Stomach (tissue), 9 donors: Measurements from ENCODE around the gene RCCD1. TPM values are rescaled to one million over a fixed set of nuclear protein-coding genes. Genes with fewer than 3 reads are reported as not detected.

Source experiments
- DNase-seq, 2 donors: peaks; one replicate each; pipeline versions ENCODE4 v3.0.0 to v3.0.0-alpha.2; 2013 to 2019
- H3K27ac ChIP-seq, 5 donors: fragments of 200-600 bp in 4 of 5; sonication (generic) in 4 of 5; one replicate each; pipeline ENCODE4 v1.5.1; 2013 to 2019; ENCODE audit warnings: mild to moderate bottlenecking in 1 of 5, moderate library complexity in 1 of 5
- H3K27me3 ChIP-seq, 3 donors: fragments of 200-600 bp; sonication (generic); one replicate each; pipeline ENCODE4 v1.5.1; 2017 to 2019; ENCODE audit warnings: mixed run types in 1 of 3
- H3K36me3 ChIP-seq, 4 donors: fragments of 200-600 bp; sonication (generic); 1 replicate in 3 of 4; 2 replicates in 1 of 4; pipeline ENCODE4 v1.5.1; 2016 to 2019
- H3K4me1 ChIP-seq, 4 donors: fragments of 200-600 bp; sonication (generic); one replicate each; pipeline ENCODE4 v1.5.1; 2016 to 2019
- H3K4me3 ChIP-seq, 4 donors: fragments of 200-600 bp; sonication (generic) in 3 of 4; one replicate each; pipeline ENCODE4 v1.5.1; 2016 to 2019; ENCODE audit warnings: mild to moderate bottlenecking in 1 of 4
- H3K9me3 ChIP-seq, 4 donors: fragments of 200-600 bp; sonication (generic); one replicate each; pipeline ENCODE4 v1.5.1; 2016 to 2019
- EP300 ChIP-seq: sonication (generic); formaldehyde crosslinking; IDR thresholded peaks from one replicate; pipeline ENCODE4 v1.6.1; 2017; ENCODE audit warnings: antibody characterized with exemption
- POLR2A ChIP-seq, 4 donors: fragments of 450-650 bp; IDR thresholded peaks; one replicate each; pipeline ENCODE4 v1.6.1; 2016; ENCODE audit warnings: antibody characterized with exemption in 4 of 4, control low read depth in 2 of 4, mild to moderate bottlenecking in 1 of 4, moderate library complexity in 1 of 4
- POLR2AphosphoS5 ChIP-seq, 3 donors: sonication (generic); formaldehyde crosslinking; IDR thresholded peaks; one replicate each; pipeline ENCODE4 v1.6.1; 2016; ENCODE audit warnings: antibody characterized with exemption in 3 of 3
- WGBS, 5 donors: extraction: QIAGEN DNeasy Blood & Tissue Kit in 3 of 5; methylation state at CpG; one replicate each; pipeline versions ENCODE4 v1.1.5 to v1.1.7; 2013 to 2018; 5-methylcytosine and 5-hydroxymethylcytosine counted together
- intact Hi-C: fragments of 100-400 bp; cut with DNase I; formaldehyde crosslinking; loops from one replicate; pipeline ENCODE4 v1.15.1; 2023; ENCODE audit warnings: low total_unique reads
- polyA plus RNA-seq, 3 donors: library from polyadenylated mRNA; stranded (reverse); fragments of 200-250 nt; gene quantifications; one replicate each; pipeline ENCODE4 v1.2.3, GENCODE V29; 2013
- total RNA-seq, 5 donors: library from RNA; depleted of rRNA; stranded (reverse); fragments of >200 nt; gene quantifications; one replicate each; pipeline versions ENCODE4 v1.1.0 to v1.2.3, GENCODE V29; 2014 to 2016
- TF ChIP-seq, protein P1 (sequence below), 7 experiments: fragments of 450-650 bp in 4 of 7; fragments of 200-600 bp in 3 of 7; sonication (generic) in 3 of 7; IDR thresholded peaks; one replicate each; pipeline ENCODE4 v1.5.1; 2016 to 2019; ENCODE audit warnings: antibody characterized with exemption in 7 of 7, control low read depth in 2 of 7, mild to moderate bottlenecking in 1 of 7
- donor health status: healthy with polysubstance abuse.
- donor health status: Bipolar disorder and iron deficiency.
- donor health status: healthy.

Gene RCCD1
- total and polyA plus RNA-seq, 8 donors, result 2.2 to 98.5 (median 7.7) TPM

GRCh38 chr15:90972133-90972532, 17.4 kb downstream of the RCCD1 start:
- no peak for DNase-seq
- Histone ChIP-seq H3K36me3 (peaks cover 14 to 78% (median 26%) of the 10 kb centered on the region in 4 donors), H3K4me1 (no peaks in the 10 kb centered on the region), H3K9me3 (no peaks in the 10 kb centered on the region), H3K27me3 (no peaks in the 10 kb centered on the region), H3K4me3 (no peak overlapping the region), H3K27ac (no peak overlapping the region)
- intact Hi-C loops, result no loop called here
- 87 to 98% (median 95%) methylated on average over 5 of the region's 5 CpGs for WGBS, 5 donors
- TF ChIP-seq EP300, result no peak

GRCh38 chr15:90974216-90974615, 19.5 kb downstream of the RCCD1 start:
- no peak for TF ChIP-seq EP300
- TF ChIP-seq, protein P1, sequence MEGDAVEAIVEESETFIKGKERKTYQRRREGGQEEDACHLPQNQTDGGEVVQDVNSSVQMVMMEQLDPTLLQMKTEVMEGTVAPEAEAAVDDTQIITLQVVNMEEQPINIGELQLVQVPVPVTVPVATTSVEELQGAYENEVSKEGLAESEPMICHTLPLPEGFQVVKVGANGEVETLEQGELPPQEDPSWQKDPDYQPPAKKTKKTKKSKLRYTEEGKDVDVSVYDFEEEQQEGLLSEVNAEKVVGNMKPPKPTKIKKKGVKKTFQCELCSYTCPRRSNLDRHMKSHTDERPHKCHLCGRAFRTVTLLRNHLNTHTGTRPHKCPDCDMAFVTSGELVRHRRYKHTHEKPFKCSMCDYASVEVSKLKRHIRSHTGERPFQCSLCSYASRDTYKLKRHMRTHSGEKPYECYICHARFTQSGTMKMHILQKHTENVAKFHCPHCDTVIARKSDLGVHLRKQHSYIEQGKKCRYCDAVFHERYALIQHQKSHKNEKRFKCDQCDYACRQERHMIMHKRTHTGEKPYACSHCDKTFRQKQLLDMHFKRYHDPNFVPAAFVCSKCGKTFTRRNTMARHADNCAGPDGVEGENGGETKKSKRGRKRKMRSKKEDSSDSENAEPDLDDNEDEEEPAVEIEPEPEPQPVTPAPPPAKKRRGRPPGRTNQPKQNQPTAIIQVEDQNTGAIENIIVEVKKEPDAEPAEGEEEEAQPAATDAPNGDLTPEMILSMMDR (IDR thresholded peaks at IDR 0.05), result no peak
- TF ChIP-seq POLR2A (IDR thresholded peaks at IDR 0.05), result no peak
- no peak for TF ChIP-seq POLR2AphosphoS5 (IDR thresholded peaks at IDR 0.05)
- Histone ChIP-seq H3K27me3 (no peaks in the 10 kb centered on the region), H3K4me3 (no peak overlapping the region), H3K27ac (no peak overlapping the region), H3K4me1 (no peaks in the 10 kb centered on the region), H3K9me3 (no peaks in the 10 kb centered on the region), H3K36me3 (peaks cover 9 to 72% (median 20%) of the 10 kb centered on the region in 4 donors)
- no peak for DNase-seq
- WGBS, 5 donors, result 92 to 97% (median 94%) methylated on average over 20 to 21 of the region's 21 CpGs
- intact Hi-C loops, result no loop called here

GRCh38 chr15:90979582-90979981, 24.9 kb downstream of the RCCD1 start:
- Histone ChIP-seq H3K27me3 (no peaks in the 10 kb centered on the region), H3K4me3 (no peak overlapping the region), H3K9me3 (no peaks in the 10 kb centered on the region), H3K27ac (no peak overlapping the region), H3K4me1 (no peaks in the 10 kb centered on the region), H3K36me3 (peaks cover 4 to 79% (median 14%) of the 10 kb centered on the region in 4 donors)
- TF ChIP-seq POLR2A (IDR thresholded peaks at IDR 0.05), result no peak
- DNase-seq, result no peak
- WGBS, 5 donors, result 33 to 69% (median 47%) methylated on average over 1 of the region's 1 CpG
- intact Hi-C loops, result no loop called here

- 85 to 98% (median 95%) methylated on average over 6 of the region's 6 CpGs for WGBS, 5 donors
- TF ChIP-seq, protein P1 (IDR thresholded peaks at IDR 0.05), result no peak
- TF ChIP-seq EP300 (no peak), POLR2A (IDR thresholded peaks at IDR 0.05) (no peak), POLR2AphosphoS5 (IDR thresholded peaks at IDR 0.05) (no peak)
- H3K4me1 ChIP-seq, result no peaks in the 10 kb centered on the region
- no peak overlapping the region for H3K4me3 ChIP-seq
- H3K27ac ChIP-seq, result no peak overlapping the region
- H3K27me3 ChIP-seq, result no peaks in the 10 kb centered on the region
- DNase-seq, result no peak
- H3K36me3 ChIP-seq, result peaks cover 3 to 59% (median 9%) of the 10 kb centered on the region in 4 donors
- intact Hi-C loops, result no loop called here
- no peaks in the 10 kb centered on the region for H3K9me3 ChIP-seq
These were observed 27.0 kb downstream of the RCCD1 start for GRCh38 chr15:90981681-90982080.

DNA sequence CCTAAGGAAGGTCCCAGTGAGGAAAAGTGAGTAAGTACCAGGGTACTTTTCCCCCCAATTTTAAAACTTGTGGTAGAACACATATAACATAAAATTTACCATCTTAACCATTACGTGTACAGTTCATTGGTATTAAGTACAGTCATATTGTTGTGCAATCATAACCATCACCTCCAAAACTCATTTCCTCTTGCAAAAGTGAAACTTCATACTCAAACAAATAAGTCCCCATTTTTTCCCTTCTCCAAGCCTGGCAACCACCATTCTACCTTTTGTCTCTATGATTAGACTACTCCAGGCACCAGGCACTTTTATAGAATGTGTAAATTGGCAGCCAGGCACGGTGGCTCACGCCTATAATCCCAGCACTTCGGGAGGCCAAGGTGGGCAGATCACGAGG, 27.5 kb downstream of the RCCD1 start:
- intact Hi-C loops, result no loop called here
- Histone ChIP-seq H3K27ac (no peak overlapping the region), H3K27me3 (no peaks in the 10 kb centered on the region), H3K4me3 (no peak overlapping the region), H3K4me1 (no peaks in the 10 kb centered on the region), H3K9me3 (no peaks in the 10 kb centered on the region), H3K36me3 (peaks cover 3 to 55% (median 9%) of the 10 kb centered on the region in 4 donors)
- TF ChIP-seq EP300 (no peak), POLR2AphosphoS5 (IDR thresholded peaks at IDR 0.05) (no peak), POLR2A (IDR thresholded peaks at IDR 0.05) (no peak)
- TF ChIP-seq, protein P1 (IDR thresholded peaks at IDR 0.05), result no peak
- DNase-seq, result no peak
- 90 to 96% (median 94%) methylated on average over 5 of the region's 5 CpGs for WGBS, 5 donors
